RPMI7951 (cell line): ENCODE measurements around the gene MYO5B. TPM values are rescaled to one million over a fixed set of nuclear protein-coding genes. Genes with fewer than 3 reads are reported as not detected.
A peak's percentile ranks its signal among the peaks of the same experiment; 100 is the strongest.

Experiments used
- DNase-seq: peaks from one replicate; pipeline ENCODE4 v3.0.0-alpha.2; 2012; ENCODE audit warnings: low read depth
- total RNA-seq: library from RNA; depleted of rRNA; stranded (reverse); fragments of >200 nt; shearing (Covaris generic); gene quantifications from 2 replicates; pipeline ENCODE4 v1.2.3, GENCODE V29; 2014

The MYO5B gene
- total RNA-seq, 1 experiment from 2014 or later = 0.36 TPM

GRCh38 chr18:50072146-50072545 is 122.8 kb downstream of the MYO5B start:
- no peak for DNase-seq

- no peak for DNase-seq
These were observed 123.5 kb downstream of the MYO5B start for GRCh38 chr18:50071397-50071796.

- DNase-seq = no peak
These were observed 125.5 kb downstream of the MYO5B start for GRCh38 chr18:50069422-50069821.

GRCh38 chr18:50065527-50065926 is 129.4 kb downstream of the MYO5B start:
- no peak for DNase-seq

GRCh38 chr18:50065039-50065438 is 129.9 kb downstream of the MYO5B start:
- no peak for DNase-seq

- DNase-seq = no peak
These were observed 132.9 kb downstream of the MYO5B start for GRCh38 chr18:50061876-50062517.

GRCh38 chr18:50060822-50061221 is 134.1 kb downstream of the MYO5B start:
- no peak for DNase-seq

GRCh38 chr18:50058731-50059130 is 136.2 kb downstream of the MYO5B start:
- no peak for DNase-seq

GRCh38 chr18:50057009-50057408 is 137.9 kb downstream of the MYO5B start:
- DNase-seq = no peak

GRCh38 chr18:50056185-50056584 is 138.8 kb downstream of the MYO5B start:
- no peak for DNase-seq

- no peak for DNase-seq
These were observed 139.5 kb downstream of the MYO5B start for GRCh38 chr18:50055488-50055887.

GRCh38 chr18:50053111-50053510 is 141.8 kb downstream of the MYO5B start:
- DNase-seq = no peak

- no peak for DNase-seq
These were observed 143.7 kb downstream of the MYO5B start for GRCh38 chr18:50051288-50051687.

- no peak for DNase-seq
These were observed 149.8 kb downstream of the MYO5B start for GRCh38 chr18:50045126-50045525.

- DNase-seq = no peak
These were observed 150.5 kb downstream of the MYO5B start for GRCh38 chr18:50044402-50044801.

- DNase-seq = no peak
These were observed 152.3 kb downstream of the MYO5B start for GRCh38 chr18:50042611-50043010.

GRCh38 chr18:50039746-50040145 is 155.2 kb downstream of the MYO5B start:
- DNase-seq = no peak

- DNase-seq = peak; percentile 50
These were observed 156.5 kb downstream of the MYO5B start for GRCh38 chr18:50038448-50038847.

GRCh38 chr18:50034029-50034428 is 160.9 kb downstream of the MYO5B start:
- DNase-seq = peak; percentile 6

GRCh38 chr18:50033004-50033403 is 161.9 kb downstream of the MYO5B start:
- DNase-seq = no peak

- DNase-seq = no peak
These were observed 164.8 kb downstream of the MYO5B start for GRCh38 chr18:50030146-50030545.

- no peak for DNase-seq
These were observed 167.0 kb downstream of the MYO5B start for GRCh38 chr18:50027996-50028395.

GRCh38 chr18:50024466-50024865 is 170.5 kb downstream of the MYO5B start:
- no peak for DNase-seq

GRCh38 chr18:50022985-50023384 is 172.0 kb downstream of the MYO5B start:
- DNase-seq = no peak
